Measurements from ENCODE around the gene ZER1.

ZER1 gene

GRCh38 chr9:128718475-128718874, 53.3 kb downstream of the ZER1 start (continued):
- no peak for TF ChIP-seq ZNF70 (CRISPR knock-in tag; IDR thresholded peaks at IDR 0.05)

GRCh38 chr9:128718047-128718446, 53.7 kb downstream of the ZER1 start:
- TF ChIP-seq GLIS3 (CRISPR knock-in tag; IDR thresholded peaks at IDR 0.05) (no peak), TSHZ2 (CRISPR knock-in tag; IDR thresholded peaks at IDR 0.05) (no peak), ZNF8 (CRISPR knock-in tag; IDR thresholded peaks at IDR 0.05) (no peak), SNAI2 (CRISPR knock-in tag; IDR thresholded peaks at IDR 0.05) (no peak), OSR1 (CRISPR knock-in tag; IDR thresholded peaks at IDR 0.05) (no peak), CSDC2 (CRISPR knock-in tag; IDR thresholded peaks at IDR 0.05) (no peak), ZNF565 (CRISPR knock-in tag; conservative IDR thresholded peaks at IDR 0.05; ENCODE audit: low read depth) (no peak), BACH2 (CRISPR knock-in tag; IDR thresholded peaks at IDR 0.05; ENCODE audit: borderline replicate concordance) (no peak), TOX (CRISPR knock-in tag; IDR thresholded peaks at IDR 0.05; ENCODE audit: borderline replicate concordance) (no peak), ISL1 (CRISPR knock-in tag; IDR thresholded peaks at IDR 0.05) (no peak), ZFP3 (CRISPR knock-in tag; IDR thresholded peaks at IDR 0.05) (no peak), PATZ1 (CRISPR knock-in tag; IDR thresholded peaks at IDR 0.05; ENCODE audit: borderline replicate concordance) (no peak), PPARA (CRISPR knock-in tag; IDR thresholded peaks at IDR 0.05; ENCODE audit: borderline replicate concordance) (no peak), ARNTL (CRISPR knock-in tag; IDR thresholded peaks at IDR 0.05; ENCODE audit: borderline replicate concordance, low read depth) (no peak), CREB5 (CRISPR knock-in tag; IDR thresholded peaks at IDR 0.05; ENCODE audit: low read depth) (no peak), POU6F1 (CRISPR knock-in tag; IDR thresholded peaks at IDR 0.05; ENCODE audit: borderline replicate concordance, low read depth) (no peak), ZFP30 (CRISPR knock-in tag; IDR thresholded peaks at IDR 0.05) (no peak), ZNF70 (CRISPR knock-in tag; IDR thresholded peaks at IDR 0.05) (no peak), RARB (CRISPR knock-in tag; IDR thresholded peaks at IDR 0.05) (no peak), ESRRG (CRISPR knock-in tag; IDR thresholded peaks at IDR 0.05) (no peak)
- no peak for ATAC-seq

- no peak for TF ChIP-seq PPARA (CRISPR knock-in tag; IDR thresholded peaks at IDR 0.05; ENCODE audit: borderline replicate concordance)
- TF ChIP-seq POU6F1 (CRISPR knock-in tag; IDR thresholded peaks at IDR 0.05; ENCODE audit: borderline replicate concordance, low read depth): no peak
- no peak for TF ChIP-seq ZNF8 (CRISPR knock-in tag; IDR thresholded peaks at IDR 0.05)
- TF ChIP-seq OSR1 (CRISPR knock-in tag; IDR thresholded peaks at IDR 0.05): no peak
- TF ChIP-seq ZNF70 (CRISPR knock-in tag; IDR thresholded peaks at IDR 0.05): no peak
- TF ChIP-seq ARNTL (CRISPR knock-in tag; IDR thresholded peaks at IDR 0.05; ENCODE audit: borderline replicate concordance, low read depth): no peak
- no peak for TF ChIP-seq CSDC2 (CRISPR knock-in tag; IDR thresholded peaks at IDR 0.05)
- TF ChIP-seq GLIS3 (CRISPR knock-in tag; IDR thresholded peaks at IDR 0.05): no peak
- TF ChIP-seq ZNF565 (CRISPR knock-in tag; conservative IDR thresholded peaks at IDR 0.05; ENCODE audit: low read depth): no peak
- peak; percentile 22 for ATAC-seq
Measured at GRCh38 chr9:128716581-128717254, 55.0 kb downstream of the ZER1 start.
